Anterior cingulate cortex (tissue), 58 donors: ENCODE results near the gene PRR35.
A peak's percentile ranks its signal among the peaks of the same experiment; 100 is the strongest.

Source experiments
- DNase-seq, 58 donors: peaks; one replicate each; lab custom pipeline; 2025; lab: John Stamatoyannopoulos, UW

Gene PRR35

DNA sequence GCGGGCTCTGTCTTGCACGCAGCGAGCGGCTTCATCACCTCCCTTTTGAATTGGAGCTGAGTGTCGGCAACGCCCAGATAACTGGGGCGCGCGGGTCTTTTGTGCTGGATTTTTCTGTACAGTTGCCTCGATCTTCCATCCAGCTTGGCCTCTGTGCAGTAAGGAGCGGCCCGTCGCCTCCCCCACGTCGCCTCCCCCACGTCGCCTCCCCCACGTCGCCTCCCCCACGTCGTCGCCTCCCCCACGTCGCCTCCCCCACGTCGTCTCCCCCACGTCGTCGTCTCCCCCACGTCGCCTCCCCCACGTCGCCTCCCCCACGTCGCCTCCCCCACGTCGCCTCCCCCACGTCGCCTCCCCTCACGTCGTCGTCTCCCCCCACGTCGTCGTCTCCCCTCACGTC, 15.7 kb upstream of the PRR35 start:
- no peak for DNase-seq

DNA sequence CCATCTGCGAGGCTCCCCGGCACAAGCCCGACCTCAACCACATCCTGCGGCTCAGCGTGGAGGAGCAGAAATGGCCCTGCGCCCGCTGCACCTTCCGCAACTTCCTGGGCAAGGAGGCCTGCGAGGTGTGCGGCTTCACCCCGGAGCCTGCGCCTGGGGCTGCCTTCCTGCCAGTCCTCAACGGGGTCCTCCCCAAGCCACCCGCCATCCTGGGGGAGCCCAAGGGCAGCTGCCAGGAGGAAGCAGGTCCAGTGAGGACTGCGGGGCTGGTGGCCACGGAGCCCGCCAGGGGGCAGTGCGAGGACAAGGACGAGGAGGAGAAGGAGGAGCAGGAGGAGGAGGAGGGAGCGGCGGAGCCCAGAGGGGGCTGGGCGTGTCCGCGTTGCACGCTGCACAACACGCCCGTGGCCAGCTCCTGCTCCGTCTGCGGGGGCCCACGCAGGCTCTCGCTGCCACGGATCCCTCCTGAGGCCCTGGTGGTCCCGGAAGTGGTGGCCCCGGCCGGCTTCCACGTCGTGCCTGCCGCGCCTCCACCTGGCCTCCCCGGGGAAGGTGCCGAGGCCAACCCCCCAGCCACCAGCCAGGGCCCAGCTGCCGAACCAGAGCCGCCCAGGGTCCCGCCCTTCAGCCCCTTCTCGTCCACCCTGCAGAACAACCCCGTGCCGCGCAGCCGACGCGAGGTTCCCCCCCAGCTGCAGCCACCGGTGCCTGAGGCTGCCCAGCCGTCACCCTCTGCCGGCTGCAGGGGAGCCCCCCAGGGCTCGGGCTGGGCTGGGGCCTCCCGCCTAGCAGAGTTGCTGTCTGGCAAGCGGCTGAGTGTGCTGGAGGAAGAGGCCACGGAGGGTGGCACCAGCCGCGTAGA, 13.1 kb upstream of the PRR35 start:
- peak in 26 of 58 donors; percentile 3 to 73 (median 25) for DNase-seq

DNA sequence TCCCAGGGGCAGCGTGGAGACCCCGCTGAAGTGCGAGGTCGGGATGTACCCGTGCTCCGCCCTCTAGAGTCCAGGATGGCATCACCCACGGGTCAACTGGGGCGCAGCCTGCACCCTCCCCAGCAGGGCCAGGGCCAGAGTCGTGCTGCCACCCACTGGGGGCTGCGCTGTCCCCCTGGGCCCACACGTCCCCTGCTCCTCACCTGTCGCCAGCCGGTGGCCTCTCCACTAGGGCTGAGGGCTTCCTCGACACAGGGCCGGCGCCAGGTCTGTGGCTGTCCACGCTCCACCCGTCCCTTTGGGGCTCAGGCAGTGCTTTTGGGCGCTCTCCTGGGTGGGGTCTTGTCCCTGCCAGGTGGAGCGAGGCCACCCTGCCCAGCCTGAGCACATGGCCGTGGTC, 11.6 kb upstream of the PRR35 start:
- no peak for DNase-seq

DNA sequence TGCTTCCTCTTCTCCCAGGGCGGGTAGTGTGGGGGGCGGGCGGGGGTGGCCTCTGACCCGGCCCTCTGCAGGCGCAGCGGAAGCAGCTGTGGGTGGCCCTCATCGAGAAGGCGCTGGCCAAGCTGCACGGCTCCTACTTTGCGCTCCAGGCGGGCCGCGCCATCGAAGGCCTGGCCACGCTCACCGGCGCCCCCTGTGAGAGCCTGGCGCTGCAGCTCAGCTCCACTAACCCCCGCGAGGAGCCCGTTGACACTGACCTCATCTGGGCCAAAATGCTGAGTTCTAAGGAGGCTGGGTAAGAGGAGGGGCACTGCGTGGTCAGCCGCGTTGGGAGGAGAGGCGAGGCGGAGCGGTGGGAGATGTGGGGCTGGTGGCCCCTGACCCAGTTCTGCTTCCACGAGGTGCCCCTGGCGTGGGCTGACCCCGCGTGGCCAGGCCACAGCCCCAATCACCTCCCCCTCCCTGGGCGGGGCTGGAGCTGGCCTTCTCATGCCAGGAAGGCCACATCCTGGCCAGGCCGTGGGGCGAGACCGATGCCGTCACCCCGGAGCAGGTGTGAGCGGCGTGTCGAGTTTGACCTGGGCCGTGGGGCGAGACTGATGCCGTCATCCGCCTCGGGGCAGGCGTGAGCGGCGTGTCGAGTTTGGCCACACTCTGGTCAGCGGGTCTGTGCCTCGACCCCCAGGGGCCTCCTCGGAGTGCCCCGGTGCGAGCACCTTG, 10.5 kb upstream of the PRR35 start:
- DNase-seq = no peak

DNA sequence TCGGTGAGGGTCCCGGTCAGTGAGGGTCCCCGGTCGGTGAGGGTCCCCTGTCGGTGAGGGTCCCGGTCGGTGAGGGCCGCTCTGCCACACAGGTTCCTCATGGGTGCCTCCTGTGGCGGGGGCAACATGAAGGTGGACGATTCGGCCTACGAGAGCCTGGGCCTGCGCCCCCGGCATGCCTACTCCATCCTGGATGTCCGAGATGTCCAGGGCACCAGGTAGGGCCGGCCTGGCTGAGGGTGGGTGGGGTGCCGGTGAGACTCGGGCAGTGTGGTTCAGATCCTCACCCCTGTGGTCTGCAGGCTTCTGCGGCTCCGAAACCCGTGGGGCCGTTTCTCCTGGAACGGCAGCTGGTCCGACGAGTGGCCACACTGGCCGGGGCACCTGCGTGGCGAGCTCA, 9.0 kb upstream of the PRR35 start:
- DNase-seq = no peak

DNA sequence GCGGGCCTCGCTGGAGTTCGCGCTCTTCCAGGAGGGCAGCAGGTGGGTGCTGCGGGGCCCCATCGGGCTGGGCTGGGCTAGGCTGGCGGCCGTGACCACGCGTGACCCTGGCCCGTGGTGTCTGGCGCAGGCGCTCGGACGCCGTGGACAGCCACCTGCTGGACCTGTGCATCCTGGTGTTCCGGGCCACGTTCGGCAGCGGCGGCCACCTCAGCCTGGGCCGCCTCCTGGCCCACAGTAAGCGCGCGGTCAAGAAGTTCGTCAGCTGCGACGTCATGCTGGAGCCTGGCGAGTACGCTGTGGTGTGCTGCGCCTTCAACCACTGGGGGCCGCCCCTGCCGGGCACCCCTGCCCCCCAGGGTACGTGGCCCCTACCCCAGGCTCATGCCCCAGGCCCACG, 8.0 kb upstream of the PRR35 start:
- DNase-seq = no peak

DNA sequence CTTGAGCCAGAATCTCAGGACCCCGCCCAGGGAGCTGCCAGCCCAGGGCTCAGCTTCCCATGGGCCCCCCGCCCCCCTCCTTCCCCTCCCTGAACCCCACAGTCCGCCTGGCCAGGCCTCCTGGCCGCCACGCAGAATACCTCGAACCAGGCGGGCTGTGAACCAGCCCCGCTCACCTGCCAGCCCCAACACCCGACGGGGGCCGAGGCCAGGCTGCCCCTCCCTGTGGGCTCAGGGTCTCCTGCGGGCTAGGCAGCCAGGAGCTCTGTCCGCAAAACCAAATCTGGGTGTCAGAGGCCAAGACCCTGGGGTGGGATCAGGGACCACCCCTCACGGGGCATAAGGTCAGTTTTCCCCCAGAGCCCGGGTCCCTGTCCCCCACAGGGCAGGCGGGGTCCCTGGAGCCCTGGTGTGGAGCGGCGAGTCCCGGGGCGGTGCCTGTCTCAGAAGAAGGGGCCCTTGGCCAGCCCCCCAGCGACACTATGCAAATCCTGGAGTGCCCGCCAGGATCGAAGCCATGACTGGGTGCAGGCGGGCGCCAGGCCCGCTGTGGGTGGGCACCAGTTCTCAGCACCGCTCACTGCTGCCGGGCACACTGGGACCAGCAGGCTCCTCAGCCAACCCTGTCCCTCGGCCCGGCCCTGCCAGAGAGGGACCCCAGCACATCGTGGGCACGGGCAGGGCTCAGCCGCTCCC, 6.4 kb upstream of the PRR35 start:
- DNase-seq = no peak

DNA sequence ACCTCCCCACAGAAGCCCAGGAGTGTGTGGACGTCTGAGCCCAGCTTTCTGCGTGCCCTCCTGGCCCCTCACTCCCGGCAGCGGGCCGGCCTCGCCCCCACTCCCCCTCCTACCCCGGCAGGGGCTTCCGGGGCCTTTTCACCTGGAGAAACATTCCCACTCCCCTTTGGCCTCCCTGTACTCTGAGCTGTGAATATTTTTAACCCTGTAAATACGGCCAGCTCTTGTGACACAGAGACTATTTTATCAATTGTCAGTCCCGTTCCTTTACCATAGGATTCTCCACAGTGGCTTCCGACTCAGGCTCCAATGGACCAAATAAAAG, 5.9 kb upstream of the PRR35 start:
- DNase-seq = no peak

DNA sequence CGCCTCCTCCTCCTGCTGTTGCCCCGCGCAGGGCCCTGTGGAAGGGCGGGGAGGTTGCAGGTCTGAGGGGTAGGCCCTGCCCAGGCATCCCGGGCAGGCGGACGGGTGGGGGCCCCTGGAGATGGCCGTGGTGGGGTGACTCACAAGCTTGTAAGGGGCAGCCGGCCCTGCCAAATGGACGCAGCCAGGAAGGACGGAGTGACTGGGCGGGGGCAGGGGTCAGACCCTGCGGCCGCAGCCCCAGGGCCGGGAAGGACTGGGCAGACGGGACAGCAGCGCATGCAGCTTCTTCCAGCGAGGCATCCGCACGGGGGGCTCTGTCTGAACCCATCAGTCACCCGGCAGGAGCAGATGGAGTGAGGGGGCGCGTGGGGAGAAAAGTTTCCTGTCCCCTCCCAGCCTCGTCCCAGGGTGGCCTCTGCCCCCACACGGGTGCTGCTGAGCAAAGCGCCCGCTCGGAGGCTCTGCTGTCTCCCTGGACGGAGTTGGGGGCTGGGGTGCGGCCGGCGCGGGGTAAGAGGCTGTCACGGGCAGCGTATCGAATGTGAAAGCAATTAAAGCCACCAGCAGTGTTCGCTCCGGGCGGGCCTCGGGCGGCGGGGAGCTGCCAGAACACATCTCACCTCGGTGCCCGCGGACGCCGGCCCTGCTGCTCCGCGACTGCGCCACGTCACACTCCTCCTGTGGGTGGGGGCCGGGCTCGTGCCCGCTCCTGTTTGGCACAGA, 5.4 kb upstream of the PRR35 start:
- no peak for DNase-seq

DNA sequence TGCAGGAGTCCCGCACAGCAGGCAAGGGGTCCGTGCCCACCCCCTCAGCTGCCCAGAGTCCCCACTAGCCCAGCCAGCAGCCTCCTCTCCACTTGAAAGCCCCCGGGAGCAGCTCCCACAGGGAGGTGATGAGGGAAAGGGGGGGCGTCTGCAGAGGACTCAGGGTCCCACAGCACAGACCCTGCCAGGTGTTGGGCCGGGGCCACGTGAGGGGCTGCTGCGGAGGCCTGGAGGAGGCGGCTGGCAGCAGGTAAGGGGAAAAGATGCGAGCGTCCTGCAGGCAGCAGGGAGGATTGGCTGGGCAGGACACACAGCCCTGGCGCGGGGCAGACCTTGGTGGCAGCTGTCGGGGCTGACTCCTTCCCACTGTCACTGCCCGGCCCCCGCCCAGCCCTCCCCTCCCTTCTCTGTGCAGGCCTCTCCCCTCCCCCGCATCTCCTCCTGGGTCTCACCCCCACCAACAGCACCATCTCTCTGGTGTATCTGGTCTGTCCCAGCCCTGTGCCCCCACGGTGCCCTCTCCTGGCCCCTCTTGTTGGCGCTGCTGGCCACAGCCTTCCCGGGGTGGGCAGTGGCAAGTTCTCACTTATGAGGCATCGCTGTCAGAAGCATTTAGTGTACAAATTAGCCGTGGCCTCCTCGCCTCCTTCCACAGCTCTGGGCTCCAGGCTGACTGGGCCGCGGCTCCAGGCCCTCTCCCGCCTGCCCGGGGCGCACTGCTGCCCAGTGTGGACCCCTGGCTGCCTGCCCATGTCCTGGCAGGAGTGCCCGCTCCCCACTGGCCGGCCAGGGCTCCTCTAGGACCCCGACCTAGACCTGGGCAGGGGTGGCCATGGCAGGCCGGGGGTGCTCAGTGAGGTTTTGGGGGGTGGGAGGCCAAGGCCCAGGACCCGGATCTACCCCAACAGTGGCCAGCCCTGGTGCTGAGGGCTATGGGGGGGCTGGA, 4.4 kb upstream of the PRR35 start:
- no peak for DNase-seq

DNA sequence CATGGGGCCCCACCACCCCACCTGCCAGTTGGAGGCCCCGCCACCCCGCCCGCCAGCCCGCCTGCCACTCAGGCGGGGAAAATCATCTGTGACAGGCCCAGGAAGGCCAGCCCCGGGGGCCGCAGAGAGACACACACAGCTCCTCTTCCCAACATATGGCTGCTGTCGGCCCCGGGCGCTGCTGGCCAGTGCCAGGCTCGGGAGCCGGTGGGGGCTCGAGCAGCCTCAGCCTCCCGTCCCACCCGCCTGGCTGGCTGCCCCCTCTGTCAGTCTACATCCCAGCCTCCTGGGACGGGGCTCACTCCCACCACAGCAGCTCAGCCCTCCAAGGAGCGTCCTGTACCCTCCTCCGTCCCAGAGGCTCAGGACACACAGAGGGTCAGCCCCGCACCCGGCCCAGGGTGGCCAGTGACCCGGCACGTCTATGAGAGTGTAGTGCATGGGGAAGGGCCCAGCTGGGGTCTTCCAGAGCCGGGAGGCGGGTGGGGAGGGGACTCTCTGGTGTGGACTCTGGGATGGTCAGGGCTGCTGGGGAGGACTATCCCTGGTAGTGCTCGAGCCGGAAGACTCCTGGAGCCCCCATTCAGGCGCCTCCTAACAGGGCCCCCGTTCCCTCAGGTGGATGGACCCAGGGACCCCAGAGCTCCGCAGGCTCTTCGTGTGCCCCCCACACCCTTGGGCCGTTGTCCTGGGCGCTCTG, 3.6 kb upstream of the PRR35 start:
- DNase-seq = no peak

DNA sequence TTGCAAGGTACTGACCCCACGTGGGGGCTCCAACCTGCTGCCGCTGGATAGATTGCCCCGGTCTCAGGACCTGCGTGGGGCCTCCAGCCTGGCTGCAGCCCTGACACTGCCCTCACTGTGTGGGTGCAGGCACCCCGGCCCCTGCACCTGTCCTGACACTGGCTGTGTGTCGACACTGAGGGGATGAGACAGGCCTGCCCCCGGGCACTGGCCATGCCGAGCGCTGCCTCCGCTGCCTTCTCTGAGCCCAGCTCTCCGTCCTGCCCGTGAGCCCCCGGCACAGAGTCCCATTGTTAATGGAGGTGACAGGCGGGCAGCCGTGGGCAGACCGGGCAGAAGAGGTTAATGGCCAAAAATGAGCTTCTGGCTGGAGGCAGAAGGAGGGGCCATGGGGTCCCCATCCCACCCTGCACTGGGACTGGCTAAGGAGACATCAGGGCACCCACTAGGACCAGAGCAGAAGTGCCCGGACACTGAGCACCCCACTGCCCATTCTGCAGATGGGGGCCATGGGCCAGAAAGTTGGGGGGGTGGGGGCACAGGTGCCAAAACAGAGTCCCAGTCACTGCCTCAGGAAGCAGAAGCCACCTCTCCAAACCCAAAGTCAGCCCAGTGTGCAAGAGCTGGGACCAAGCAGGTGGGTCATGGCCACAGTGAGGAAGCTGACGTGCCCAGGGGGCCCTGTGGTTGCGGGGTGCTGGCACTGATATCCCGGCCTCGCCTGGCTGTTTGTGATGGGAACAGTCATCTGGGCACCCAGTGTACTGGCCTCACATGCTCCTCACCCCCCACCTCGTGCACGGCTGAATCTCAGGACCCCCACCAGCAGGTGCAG, 2.5 kb upstream of the PRR35 start:
- no peak for DNase-seq

DNA sequence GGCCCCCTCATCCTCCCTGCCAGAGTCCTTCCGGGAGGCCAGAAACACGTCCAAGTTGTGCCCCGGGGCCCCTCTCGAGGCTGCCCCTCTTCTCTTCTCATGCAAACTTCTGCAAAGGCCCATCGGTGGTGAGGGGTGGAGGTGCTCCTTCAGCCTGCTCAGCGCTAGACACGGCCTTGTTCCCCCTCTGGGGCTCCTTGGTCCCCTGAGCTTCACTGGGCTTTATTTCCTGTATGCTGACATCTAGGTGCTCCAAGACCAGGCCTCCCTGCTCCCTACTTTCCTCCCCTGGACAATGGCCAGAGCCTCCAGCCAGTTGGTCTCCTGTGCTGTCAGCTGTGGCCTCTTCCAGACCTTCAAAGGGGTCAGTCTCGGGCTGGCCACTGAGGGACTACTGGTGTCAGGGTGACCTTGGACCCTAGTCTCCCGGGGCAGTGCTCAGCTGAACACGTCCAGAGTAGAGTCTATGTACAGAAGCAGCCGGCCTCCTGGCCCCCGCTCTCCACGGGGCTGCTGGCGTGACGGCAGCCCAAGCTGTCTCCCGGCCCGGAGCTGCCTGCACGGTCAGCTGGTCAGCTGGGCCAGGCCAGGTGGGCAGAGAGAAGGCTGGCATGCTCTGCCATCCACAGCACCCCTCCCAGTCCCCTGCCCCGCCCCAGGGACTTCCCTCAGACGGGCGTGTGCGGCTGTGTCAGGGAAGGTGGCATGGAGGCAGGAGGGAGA, 1.7 kb upstream of the PRR35 start:
- DNase-seq = no peak

DNA sequence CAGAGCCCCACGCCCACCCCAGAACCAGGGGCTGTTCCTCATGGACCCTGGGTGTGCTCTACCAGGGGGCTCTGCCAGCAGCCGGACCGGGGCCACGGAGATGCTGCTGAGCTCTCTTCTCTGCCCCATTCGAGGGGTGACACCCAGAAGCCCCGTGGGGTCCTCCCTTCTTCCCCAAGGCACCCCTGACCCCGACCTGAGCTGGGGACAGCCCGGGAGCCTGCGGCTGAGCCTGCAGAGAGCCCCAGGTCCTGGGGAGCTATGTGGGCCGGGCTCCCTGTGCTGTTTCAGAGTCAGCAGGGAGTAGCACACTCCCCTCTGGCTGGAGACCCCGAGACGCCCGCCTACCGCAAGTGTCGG, 1.2 kb upstream of the PRR35 start:
- no peak for DNase-seq

DNA sequence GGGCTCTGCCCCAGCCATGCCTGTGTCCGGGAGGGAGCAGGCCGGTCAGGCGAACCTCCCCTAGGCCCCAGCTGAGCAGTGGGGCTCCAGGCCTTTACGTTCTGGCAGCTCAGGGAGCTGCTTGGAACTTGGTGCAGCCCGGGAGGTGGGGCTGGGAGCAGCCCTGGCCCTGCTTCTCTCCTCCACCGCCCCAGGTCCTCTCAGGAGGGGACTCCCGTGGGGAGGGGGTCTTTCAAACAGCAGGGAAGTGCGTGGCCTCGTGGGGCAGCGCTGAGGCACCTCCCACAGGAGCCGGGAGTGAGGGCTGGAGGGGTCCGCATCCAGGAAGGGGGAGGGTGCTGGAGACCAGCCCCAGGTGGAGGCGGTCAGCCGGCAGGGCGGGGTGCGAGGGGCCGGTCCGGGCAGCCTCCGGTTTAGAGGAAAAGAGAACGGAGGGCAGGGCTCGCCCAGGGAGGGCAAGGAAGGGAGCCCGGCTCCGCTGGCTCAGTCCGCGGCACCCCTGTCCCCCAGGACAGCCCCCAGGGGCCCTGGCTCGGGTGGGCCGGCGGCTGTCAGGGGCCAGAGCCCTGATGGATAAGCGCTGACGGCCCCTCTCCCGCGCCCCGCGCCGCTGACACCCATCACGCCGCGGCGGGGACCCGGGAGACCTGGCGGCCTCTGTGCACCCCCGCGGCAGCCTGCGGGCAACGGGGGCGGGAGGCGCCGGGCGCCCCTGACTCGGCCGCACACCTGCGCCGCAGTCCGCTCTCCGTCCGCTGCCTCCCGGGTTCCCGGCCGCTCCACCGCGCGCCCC, 587 bp upstream of the PRR35 start:
- DNase-seq = no peak

DNA sequence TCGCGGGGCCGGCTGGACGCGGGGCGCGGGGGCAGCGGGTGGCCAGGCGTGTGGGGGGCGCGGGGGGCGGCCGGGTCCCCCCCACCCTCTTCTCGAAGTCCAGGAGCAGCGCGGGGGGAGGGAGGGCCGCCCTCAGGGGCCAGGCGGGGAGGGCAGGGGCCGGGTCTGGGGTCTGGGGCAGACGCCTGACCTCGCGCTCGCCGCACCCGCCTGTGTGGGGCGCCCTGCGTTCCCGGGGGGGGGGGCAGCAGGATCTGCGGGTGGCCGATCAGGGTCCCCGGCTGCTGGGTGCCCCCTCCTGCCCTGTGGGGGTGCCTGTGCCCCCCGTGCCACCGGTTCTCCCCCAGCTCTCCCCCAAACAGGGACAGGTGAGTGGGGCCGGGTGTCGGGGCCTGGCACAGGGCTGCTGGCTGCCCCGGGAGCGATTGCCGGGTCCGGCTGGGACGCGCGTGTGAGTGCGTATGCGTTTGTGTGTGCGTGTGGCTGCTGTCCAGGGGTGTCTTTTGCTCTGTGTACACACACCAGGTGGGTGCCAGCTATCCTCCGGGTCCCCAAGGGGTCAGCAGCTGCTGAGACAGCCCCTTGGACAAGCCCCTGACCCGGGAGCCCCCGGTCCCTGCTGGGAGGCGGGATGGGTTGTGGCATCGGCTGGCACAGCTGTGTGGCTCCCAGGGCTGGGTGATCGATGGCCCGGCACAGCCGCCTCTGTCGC, 663 bp downstream of the PRR35 start:
- no peak for DNase-seq
